Spleen (tissue), 11 donors: ENCODE results near the gene TBX5. TPM values are rescaled to one million over a fixed set of nuclear protein-coding genes. Genes with fewer than 3 reads are reported as not detected.

ENCODE experiments used
- DNase-seq: peaks from one replicate; pipeline ENCODE4 v3.0.0-alpha.2; 2020
- H3K27ac ChIP-seq, 8 donors: fragments of 200-600 bp; sonication (generic) in 7 of 8; 1 replicate in 4 of 8; 2 replicates in 4 of 8; pipeline versions ENCODE4 v1.5.0 to v1.8.0; 2016 to 2021; ENCODE audit warnings: inconsistent platforms in 4 of 8, mild to moderate bottlenecking in 4 of 8, moderate library complexity in 1 of 8
- H3K27me3 ChIP-seq, 7 donors: fragments of 200-600 bp; sonication (generic) in 6 of 7; replicated peaks in 1 of 7; 1 replicate in 4 of 7; 2 replicates in 3 of 7; pipeline versions ENCODE4 v1.5.0 to v1.8.0; 2016 to 2021; ENCODE audit warnings: inconsistent platforms in 3 of 7, mild to moderate bottlenecking in 1 of 7
- H3K36me3 ChIP-seq, 6 donors: fragments of 200-600 bp; sonication (generic) in 5 of 6; 1 replicate in 4 of 6; 2 replicates in 2 of 6; pipeline versions ENCODE4 v1.5.0 to v1.8.0; 2016 to 2021; ENCODE audit warnings: inconsistent platforms in 2 of 6
- H3K4me1 ChIP-seq, 6 donors: fragments of 200-600 bp; sonication (generic) in 5 of 6; 1 replicate in 3 of 6; 2 replicates in 3 of 6; pipeline versions ENCODE4 v1.5.0 to v1.8.0; 2016 to 2021; ENCODE audit warnings: inconsistent platforms in 3 of 6
- H3K4me3 ChIP-seq, 8 donors: fragments of 200-600 bp; sonication (generic) in 7 of 8; 1 replicate in 4 of 8; 2 replicates in 4 of 8; pipeline versions ENCODE4 v1.5.0 to v1.8.0; 2016 to 2021; ENCODE audit warnings: inconsistent platforms in 4 of 8, mild to moderate bottlenecking in 4 of 8, moderate library complexity in 2 of 8
- H3K9me3 ChIP-seq, 8 donors: fragments of 200-600 bp; sonication (generic) in 7 of 8; 1 replicate in 4 of 8; 2 replicates in 4 of 8; pipeline versions ENCODE4 v1.5.0 to v1.8.0; 2016 to 2021; ENCODE audit warnings: inconsistent platforms in 4 of 8
- CTCF ChIP-seq, 11 experiments: fragments of 200-600 bp in 7 of 11; fragments of 450-650 bp in 4 of 11; sonication (generic) in 4 of 11; IDR thresholded peaks in 8 of 11; conservative IDR thresholded peaks in 3 of 11; 1 replicate in 7 of 11; 2 replicates in 4 of 11; pipeline versions ENCODE4 v1.4.0 to v1.8.0; 2016 to 2021; ENCODE audit warnings: antibody characterized with exemption in 11 of 11, inconsistent platforms in 4 of 11, mild to moderate bottlenecking in 1 of 11
- POLR2A ChIP-seq, 3 donors: fragments of 450-650 bp; IDR thresholded peaks; one replicate each; pipeline ENCODE4 v1.5.1; 2017; ENCODE audit warnings: antibody characterized with exemption in 3 of 3, mild to moderate bottlenecking in 1 of 3
- POLR2AphosphoS5 ChIP-seq, 3 donors: sonication (generic); formaldehyde crosslinking; IDR thresholded peaks; one replicate each; pipeline ENCODE4 v1.5.1; 2017; ENCODE audit warnings: antibody characterized with exemption in 3 of 3
- WGBS, 5 donors: extraction: QIAGEN DNeasy Blood & Tissue Kit in 3 of 5; methylation state at CpG; one replicate each; pipeline versions ENCODE4 v1.1.5 to v1.1.7; 2013 to 2018; 5-methylcytosine and 5-hydroxymethylcytosine counted together
- intact Hi-C: fragments of 100-400 bp; cut with DNase I; formaldehyde crosslinking; loops from one replicate; pipeline ENCODE4 v1.15.0; 2023; ENCODE audit warnings: low total_unique reads
- polyA plus RNA-seq, 3 donors: library from polyadenylated mRNA; stranded (reverse); fragments of 200-250 nt; gene quantifications; one replicate each; pipeline ENCODE4 v1.2.1, GENCODE V29; 2013
- total RNA-seq, 7 donors: library from RNA; depleted of rRNA in 3 of 7; stranded (reverse); fragments of >200 nt in 3 of 7; fragmentation: NEBNext Ultra II Directional in 4 of 7; extraction: Animal tissue kit (Norgen Biotek cat#: 25700) in 4 of 7; gene quantifications; one replicate each; pipeline versions ENCODE4 v1.1.0 to v1.2.1, GENCODE V29; 2016 to 2021
- donor health status: healthy with polysubstance abuse.
- donor health status: DM: no; HTN: no; CAD: no; lungs with moderate emphysema.
- donor health status: DM: no; HTN: no; CAD: no.
- donor health status: Bipolar disorder and iron deficiency.
- donor health status: healthy.
- donor health status: DM: no; HTN: no; CAD: no.
- donor health status: DM: yes; HTN: yes; CAD: no.

The TBX5 gene
- total and polyA plus RNA-seq, 10 donors = not detected

GRCh38 chr12:114328292-114328691 is 77.7 kb downstream of the TBX5 start:
- DNase-seq = no peak
- peaks cover 0 to 31% (median 7%) of the 10 kb centered on the region in 8 donors for H3K9me3 ChIP-seq
- 59 to 81% (median 75%) methylated on average over 2 of the region's 2 CpGs for WGBS, 5 donors
- H3K4me1 ChIP-seq = no peaks in the 10 kb centered on the region
- H3K4me3 ChIP-seq = no peak overlapping the region
- H3K36me3 ChIP-seq = no peaks in the 10 kb centered on the region
- no peaks in the 10 kb centered on the region for H3K27me3 ChIP-seq
- TF ChIP-seq POLR2AphosphoS5 (IDR thresholded peaks at IDR 0.05) (no peak), POLR2A (IDR thresholded peaks at IDR 0.05) (no peak), CTCF (IDR thresholded peaks at IDR 0.05 in 8 of 11, conservative IDR thresholded peaks at IDR 0.05 in 3 of 11) (no peak)
- intact Hi-C loops = no loop called here
- H3K27ac ChIP-seq = no peak overlapping the region

GRCh38 chr12:114327765-114328164 is 78.2 kb downstream of the TBX5 start:
- Histone ChIP-seq H3K4me3 (no peak overlapping the region), H3K27me3 (no peaks in the 10 kb centered on the region), H3K9me3 (peaks cover 0 to 31% (median 7%) of the 10 kb centered on the region in 8 donors), H3K36me3 (no peaks in the 10 kb centered on the region), H3K4me1 (no peaks in the 10 kb centered on the region), H3K27ac (no peak overlapping the region)
- DNase-seq = no peak
- TF ChIP-seq POLR2A (IDR thresholded peaks at IDR 0.05) = no peak
- intact Hi-C loops = no loop called here

- Histone ChIP-seq H3K36me3 (no peaks in the 10 kb centered on the region), H3K27ac (no peak overlapping the region), H3K9me3 (peaks cover 0 to 3% (median 0%) of the 10 kb centered on the region in 8 donors), H3K4me1 (no peaks in the 10 kb centered on the region), H3K27me3 (peaks cover 0 to 21% (median 0%) of the 10 kb centered on the region in 7 donors), H3K4me3 (no peak overlapping the region)
- no peak for DNase-seq
- intact Hi-C loops = no loop called here
- TF ChIP-seq CTCF (IDR thresholded peaks at IDR 0.05 in 8 of 11, conservative IDR thresholded peaks at IDR 0.05 in 3 of 11) = no peak
- TF ChIP-seq POLR2A (IDR thresholded peaks at IDR 0.05) = no peak
- no peak for TF ChIP-seq POLR2AphosphoS5 (IDR thresholded peaks at IDR 0.05)
- WGBS, 5 donors = 69 to 91% (median 84%) methylated on average over 1 of the region's 1 CpG
These were observed 84.4 kb downstream of the TBX5 start for GRCh38 chr12:114321524-114321923.

GRCh38 chr12:114320968-114321367 is 85.0 kb downstream of the TBX5 start:
- Histone ChIP-seq H3K36me3 (no peaks in the 10 kb centered on the region), H3K4me3 (no peak overlapping the region), H3K9me3 (peaks cover 0 to 3% (median 0%) of the 10 kb centered on the region in 8 donors), H3K27ac (no peak overlapping the region), H3K27me3 (peaks cover 0 to 21% (median 0%) of the 10 kb centered on the region in 7 donors), H3K4me1 (no peaks in the 10 kb centered on the region)
- no peak for DNase-seq
- 87 to 94% (median 91%) methylated on average over 8 of the region's 8 CpGs for WGBS, 5 donors
- intact Hi-C loops = no loop called here
- TF ChIP-seq POLR2AphosphoS5 (IDR thresholded peaks at IDR 0.05) (no peak), CTCF (IDR thresholded peaks at IDR 0.05 in 8 of 11, conservative IDR thresholded peaks at IDR 0.05 in 3 of 11) (no peak), POLR2A (IDR thresholded peaks at IDR 0.05) (no peak)

GRCh38 chr12:114320101-114320500 is 85.8 kb downstream of the TBX5 start:
- intact Hi-C loops = no loop called here

More at GRCh38 chr12:114320101-114320500, 85.8 kb downstream of the TBX5 start:
- 63 to 68% (median 64%) methylated on average over 9 of the region's 9 CpGs for WGBS, 5 donors
- no peak for DNase-seq
- peaks cover 0 to 21% (median 0%) of the 10 kb centered on the region in 7 donors for H3K27me3 ChIP-seq
- no peak overlapping the region for H3K27ac ChIP-seq
- H3K4me1 ChIP-seq = no peaks in the 10 kb centered on the region
- TF ChIP-seq POLR2A (IDR thresholded peaks at IDR 0.05) (no peak), CTCF (IDR thresholded peaks at IDR 0.05 in 8 of 11, conservative IDR thresholded peaks at IDR 0.05 in 3 of 11) (no peak), POLR2AphosphoS5 (IDR thresholded peaks at IDR 0.05) (no peak)
- H3K36me3 ChIP-seq = no peaks in the 10 kb centered on the region
- H3K9me3 ChIP-seq = peaks cover 0 to 3% (median 0%) of the 10 kb centered on the region in 8 donors
- no peak overlapping the region for H3K4me3 ChIP-seq
